ENCODE results near the gene NAV2. TPM values are rescaled to one million over a fixed set of nuclear protein-coding genes. Genes with fewer than 3 reads are reported as not detected.
"Not testable (repeated sequence)": the region's sequence is repeated elsewhere in the genome, so short reads cannot be mapped to it uniquely, and the experiment has no call there.

The NAV2 gene
- total RNA-seq, 2 donors from 2014 or later: 26.4 to 35.5 TPM

GRCh38 chr11:20075627-20076026 lies 363.0 kb downstream of the NAV2 start:
- TF ChIP-seq POLR2A (IDR thresholded peaks at IDR 0.05): no peak
- no peak for TF ChIP-seq CTCF (IDR thresholded peaks at IDR 0.05)

GRCh38 chr11:20078846-20079245 lies 366.2 kb downstream of the NAV2 start:
- H3K9me3 ChIP-seq: no peaks in the 10 kb centered on the region
- ATAC-seq: no peak
- H3K27me3 ChIP-seq: no peaks in the 10 kb centered on the region
- H3K4me3 ChIP-seq: no peak overlapping the region
- TF ChIP-seq CTCF (IDR thresholded peaks at IDR 0.05): no peak
- no peak for TF ChIP-seq POLR2A (IDR thresholded peaks at IDR 0.05)
- whole genome bisulfite sequencing, 2 donors: 94 to 95% methylated on average over 7 of the region's 7 CpGs
- no peak overlapping the region for H3K27ac ChIP-seq
- H3K36me3 ChIP-seq (replicated peaks in 1 of 2; ENCODE audit: insufficient read depth in 1 of 2, low read depth in 2 of 2): peaks cover 10 to 16% of the 10 kb centered on the region in 2 donors
- no peak for DNase-seq
- intact Hi-C loops (cut with DNase I): no loop called here
- no peaks in the 10 kb centered on the region for H3K4me1 ChIP-seq

More at GRCh38 chr11:20075627-20076026, 363.0 kb downstream of the NAV2 start:
- H3K27ac ChIP-seq: no peak overlapping the region
- H3K36me3 ChIP-seq (replicated peaks in 1 of 2; ENCODE audit: insufficient read depth in 1 of 2, low read depth in 2 of 2): peaks cover 9 to 10% of the 10 kb centered on the region in 2 donors
- no peaks in the 10 kb centered on the region for H3K9me3 ChIP-seq
- WGBS, 2 donors: 86 to 89% methylated on average over 4 of the region's 4 CpGs
- DNase-seq (no peak), ATAC-seq (no peak)
- intact Hi-C loops (cut with DNase I): no loop called here
- H3K4me1 ChIP-seq: peaks cover under 1% of the 10 kb centered on the region
- no peaks in the 10 kb centered on the region for H3K27me3 ChIP-seq
- no peak overlapping the region for H3K4me3 ChIP-seq

GRCh38 chr11:20080032-20080685 lies 367.5 kb downstream of the NAV2 start:
- ATAC-seq (no peak), DNase-seq (no peak)
- no peak overlapping the region for H3K27ac ChIP-seq
- H3K36me3 ChIP-seq (replicated peaks in 1 of 2; ENCODE audit: insufficient read depth in 1 of 2, low read depth in 2 of 2): peaks cover 10 to 16% of the 10 kb centered on the region in 2 donors
- H3K27me3 ChIP-seq: no peaks in the 10 kb centered on the region
- no peaks in the 10 kb centered on the region for H3K9me3 ChIP-seq
- intact Hi-C loops (cut with DNase I): no loop called here
- no peak for TF ChIP-seq CTCF (IDR thresholded peaks at IDR 0.05)
- TF ChIP-seq POLR2A (IDR thresholded peaks at IDR 0.05): no peak
- no peak overlapping the region for H3K4me3 ChIP-seq
- no peaks in the 10 kb centered on the region for H3K4me1 ChIP-seq
- WGBS, 2 donors: 68 to 87% methylated on average over 4 to 9 of the region's 9 CpGs

- no peak overlapping the region for H3K4me3 ChIP-seq
- H3K27ac ChIP-seq: no peak overlapping the region
- H3K9me3 ChIP-seq: no peaks in the 10 kb centered on the region
- H3K27me3 ChIP-seq: no peaks in the 10 kb centered on the region
- 85 to 91% methylated on average over 4 of the region's 4 CpGs for WGBS, 2 donors
- TF ChIP-seq CTCF (IDR thresholded peaks at IDR 0.05): no peak
- no peak for TF ChIP-seq POLR2A (IDR thresholded peaks at IDR 0.05)
- no peak for ATAC-seq
- H3K4me1 ChIP-seq: no peaks in the 10 kb centered on the region
- H3K36me3 ChIP-seq (replicated peaks in 1 of 2; ENCODE audit: insufficient read depth in 1 of 2, low read depth in 2 of 2): peaks cover 9 to 11% of the 10 kb centered on the region in 2 donors
- intact Hi-C loops (cut with DNase I): no loop called here
- no peak for DNase-seq
These were observed 368.7 kb downstream of the NAV2 start for GRCh38 chr11:20081336-20081735.

GRCh38 chr11:20083877-20084276 lies 371.2 kb downstream of the NAV2 start:
- H3K27ac ChIP-seq; ATAC-seq; intact Hi-C loops (cut with DNase I); DNase-seq; H3K4me1 ChIP-seq; H3K4me3 ChIP-seq; H3K9me3 ChIP-seq; H3K27me3 ChIP-seq: not testable (repeated sequence)
- peaks cover 6 to 11% of the 10 kb centered on the region in 2 donors for H3K36me3 ChIP-seq (replicated peaks in 1 of 2; ENCODE audit: insufficient read depth in 1 of 2, low read depth in 2 of 2)
- WGBS, 2 donors: 98 to 100% methylated on average over 3 of the region's 3 CpGs

All from body of pancreas (tissue), 4 donors.